HEK293 (cell line): ENCODE measurements around the gene ESRRG.

Experiments
- CTCF ChIA-PET: fragments of 350-600 bp; formaldehyde crosslinking; extraction: SDS; loops from one replicate; lab custom pipeline; 2021; ENCODE audit warnings: antibody characterized with exemption; lab: Yijun Ruan, JAX
- POLR2A ChIA-PET: fragments of 300-600 bp; formaldehyde crosslinking; extraction: SDS; loops from one replicate; lab custom pipeline; 2020; ENCODE audit warnings: antibody characterized with exemption, inconsistent platforms; lab: Yijun Ruan, JAX
- H3K27ac ChIP-seq: fragments of 200-500 bp; sonication (Bioruptor generic); 2 replicates; pipeline ENCODE4 v1.5.1; 2014; ENCODE audit warnings: low read depth, low read length, control low read depth, inconsistent platforms; ENCODE audit errors: extremely low read depth
- H3K36me3 ChIP-seq, 2 experiments: fragments of 200-500 bp in 1 of 2; sonication (Bioruptor generic) in 1 of 2; 1 replicate in 1 of 2; 2 replicates in 1 of 2; pipeline ENCODE4 v1.5.1; 2014 to 2017; ENCODE audit warnings: inconsistent platforms in 2 of 2, low read length in 2 of 2; ENCODE audit not compliant: control insufficient read depth in 2 of 2, insufficient read depth in 1 of 2
- H3K4me1 ChIP-seq: fragments of 200-500 bp; sonication (Bioruptor generic); 2 replicates; pipeline ENCODE4 v1.5.1; 2014; ENCODE audit warnings: mild to moderate bottlenecking, low read length, inconsistent platforms; ENCODE audit not compliant: control insufficient read depth, insufficient read depth
- H3K4me3 ChIP-seq: 2 replicates; pipeline ENCODE4 v1.5.1; 2011; ENCODE audit warnings: low read depth, mild to moderate bottlenecking, control low read depth, low read length, moderate library complexity
- H3K9me3 ChIP-seq: fragments of 200-500 bp; sonication (Bioruptor generic); 2 replicates; pipeline ENCODE4 v1.5.1; 2014; ENCODE audit warnings: low read depth, low read length, inconsistent platforms; ENCODE audit not compliant: control insufficient read depth, insufficient read depth
- BCL11A ChIP-seq: fragments of 450-650 bp; formaldehyde crosslinking; IDR thresholded peaks from 2 replicates; pipeline ENCODE4 v1.5.1; 2016; ENCODE audit warnings: low read depth, missing biosample characterization, missing genetic modification characterization
- EGR2 ChIP-seq: fragments of 450-650 bp; formaldehyde crosslinking; IDR thresholded peaks from 2 replicates; pipeline ENCODE4 v1.5.1; 2016; ENCODE audit warnings: low read depth, missing biosample characterization, missing genetic modification characterization
- ELK4 ChIP-seq: IDR thresholded peaks from 2 replicates; pipeline ENCODE4 v1.6.1; 2011; ENCODE audit warnings: mild to moderate bottlenecking, low read depth, low read length, borderline replicate concordance
- GLIS2 ChIP-seq: fragments of 450-650 bp; formaldehyde crosslinking; IDR thresholded peaks from 2 replicates; pipeline ENCODE4 v1.5.1; 2016; ENCODE audit warnings: missing biosample characterization, missing genetic modification characterization
- KLF7 ChIP-seq: fragments of 450-650 bp; formaldehyde crosslinking; IDR thresholded peaks from 2 replicates; pipeline ENCODE4 v1.5.1; 2016; ENCODE audit warnings: missing biosample characterization, missing genetic modification characterization, borderline replicate concordance
- KLF8 ChIP-seq: fragments of 450-650 bp; formaldehyde crosslinking; IDR thresholded peaks from 2 replicates; pipeline ENCODE4 v1.5.1; 2016; ENCODE audit warnings: missing biosample characterization, missing genetic modification characterization
- MZF1 ChIP-seq: fragments of 450-650 bp; formaldehyde crosslinking; IDR thresholded peaks from 2 replicates; pipeline ENCODE4 v1.5.1; 2017; ENCODE audit warnings: missing biosample characterization, missing genetic modification characterization, borderline replicate concordance
- SCRT1 ChIP-seq: fragments of 450-650 bp; formaldehyde crosslinking; IDR thresholded peaks from 2 replicates; pipeline ENCODE4 v1.5.1; 2016; ENCODE audit warnings: missing biosample characterization, missing genetic modification characterization, borderline replicate concordance
- SP2 ChIP-seq: fragments of 450-650 bp; formaldehyde crosslinking; IDR thresholded peaks from 2 replicates; pipeline ENCODE4 v1.5.1; 2016; ENCODE audit warnings: missing biosample characterization, missing genetic modification characterization
- ZBTB1 ChIP-seq: fragments of 450-650 bp; formaldehyde crosslinking; IDR thresholded peaks from 2 replicates; pipeline ENCODE4 v1.5.1; 2016; ENCODE audit warnings: missing biosample characterization, missing genetic modification characterization
- ZBTB6 ChIP-seq: fragments of 450-650 bp; formaldehyde crosslinking; IDR thresholded peaks from 2 replicates; pipeline ENCODE4 v1.5.1; 2017; ENCODE audit warnings: missing biosample characterization, missing genetic modification characterization
- ZFP41 ChIP-seq: fragments of 450-650 bp; formaldehyde crosslinking; IDR thresholded peaks from 2 replicates; pipeline ENCODE4 v1.5.1; 2016; ENCODE audit warnings: missing biosample characterization, missing genetic modification characterization, borderline replicate concordance
- ZNF133 ChIP-seq: fragments of 450-650 bp; formaldehyde crosslinking; IDR thresholded peaks from 2 replicates; pipeline ENCODE4 v1.5.1; 2016; ENCODE audit warnings: missing biosample characterization, missing genetic modification characterization
- ZNF138 ChIP-seq: fragments of 450-650 bp; formaldehyde crosslinking; IDR thresholded peaks from 2 replicates; pipeline ENCODE4 v1.5.1; 2016; ENCODE audit warnings: missing biosample characterization, missing genetic modification characterization, borderline replicate concordance
- ZNF157 ChIP-seq: fragments of 450-650 bp; formaldehyde crosslinking; IDR thresholded peaks from 2 replicates; pipeline ENCODE4 v1.5.1; 2016; ENCODE audit warnings: missing biosample characterization, missing genetic modification characterization
- ZNF174 ChIP-seq: fragments of 450-650 bp; formaldehyde crosslinking; IDR thresholded peaks from 2 replicates; pipeline ENCODE4 v1.5.0; 2017; ENCODE audit warnings: missing biosample characterization, mild to moderate bottlenecking, missing genetic modification characterization
- ZNF2 ChIP-seq: fragments of 450-650 bp; formaldehyde crosslinking; IDR thresholded peaks from 2 replicates; pipeline ENCODE4 v1.5.1; 2016; ENCODE audit warnings: missing biosample characterization, missing genetic modification characterization
- ZNF324 ChIP-seq: fragments of 450-650 bp; formaldehyde crosslinking; IDR thresholded peaks from 2 replicates; pipeline ENCODE4 v1.5.1; 2016; ENCODE audit warnings: missing biosample characterization, missing genetic modification characterization
- ZNF335 ChIP-seq: fragments of 450-650 bp; formaldehyde crosslinking; conservative IDR thresholded peaks from 2 replicates; pipeline ENCODE4 v1.5.1; 2016; ENCODE audit warnings: missing biosample characterization, missing genetic modification characterization
- ZNF423 ChIP-seq: fragments of 450-650 bp; formaldehyde crosslinking; IDR thresholded peaks from 2 replicates; pipeline ENCODE4 v1.5.1; 2016; ENCODE audit warnings: missing biosample characterization, missing genetic modification characterization
- ZNF449 ChIP-seq: fragments of 450-650 bp; formaldehyde crosslinking; IDR thresholded peaks from 2 replicates; pipeline ENCODE4 v1.5.1; 2017; ENCODE audit warnings: missing biosample characterization, mild to moderate bottlenecking, missing genetic modification characterization, moderate library complexity
- ZNF510 ChIP-seq: fragments of 450-650 bp; formaldehyde crosslinking; IDR thresholded peaks from 2 replicates; pipeline ENCODE4 v1.5.1; 2018; ENCODE audit warnings: mild to moderate bottlenecking, missing genetic modification characterization, missing biosample characterization; ENCODE audit not compliant: insufficient replicate concordance
- ZNF529 ChIP-seq: fragments of 450-650 bp; formaldehyde crosslinking; IDR thresholded peaks from 2 replicates; pipeline ENCODE4 v1.5.1; 2017; ENCODE audit warnings: missing genetic modification characterization, missing biosample characterization; ENCODE audit not compliant: insufficient replicate concordance
- ZNF555 ChIP-seq: fragments of 450-650 bp; formaldehyde crosslinking; conservative IDR thresholded peaks from 2 replicates; pipeline ENCODE4 v1.5.1; 2017; ENCODE audit warnings: missing biosample characterization, mild to moderate bottlenecking, missing genetic modification characterization, inconsistent platforms
- ZNF600 ChIP-seq: fragments of 450-650 bp; formaldehyde crosslinking; IDR thresholded peaks from 2 replicates; pipeline ENCODE4 v1.5.1; 2016; ENCODE audit warnings: missing biosample characterization, missing genetic modification characterization
- ZNF645 ChIP-seq: fragments of 450-650 bp; formaldehyde crosslinking; IDR thresholded peaks from 2 replicates; pipeline ENCODE4; 2016; ENCODE audit warnings: missing biosample characterization, missing genetic modification characterization
- ZNF660 ChIP-seq: fragments of 450-650 bp; IDR thresholded peaks from 2 replicates; pipeline ENCODE4 v1.5.1; 2018; ENCODE audit warnings: missing biosample characterization, mild to moderate bottlenecking, missing genetic modification characterization
- ZNF707 ChIP-seq: fragments of 450-650 bp; formaldehyde crosslinking; IDR thresholded peaks from 2 replicates; pipeline ENCODE4 v1.5.1; 2016; ENCODE audit warnings: missing biosample characterization, missing genetic modification characterization
- ZNF76 ChIP-seq: fragments of 450-650 bp; formaldehyde crosslinking; IDR thresholded peaks from 2 replicates; pipeline ENCODE4; 2016; ENCODE audit warnings: low read depth, missing biosample characterization, missing genetic modification characterization, borderline replicate concordance

The ESRRG gene

GRCh38 chr1:216632980-216633379, 90.2 kb downstream of the ESRRG start (continued):
- no peak for TF ChIP-seq ZNF707 (tag by site-specific recombination)

GRCh38 chr1:216630532-216630931, 92.7 kb downstream of the ESRRG start:
- H3K4me1 ChIP-seq = no peaks in the 10 kb centered on the region
- POLR2A ChIA-PET = no interaction called here
- no peak for TF ChIP-seq SCRT1 (tag by site-specific recombination)
- no peak for TF ChIP-seq ZFP41 (tag by site-specific recombination)
- no peak for TF ChIP-seq KLF7 (tag by site-specific recombination)
- TF ChIP-seq ZNF645 (tag by site-specific recombination) = no peak
- TF ChIP-seq SP2 = no peak
- no peak for TF ChIP-seq ZNF174
- TF ChIP-seq ZNF600 (tag by site-specific recombination) = no peak
- TF ChIP-seq MZF1 (tag by site-specific recombination) = no peak
- TF ChIP-seq BCL11A = no peak
- no peak for TF ChIP-seq GLIS2 (tag by site-specific recombination)
- TF ChIP-seq ZNF423 = no peak
- TF ChIP-seq, all 188 proteins: peak for 0
- no peaks in the 10 kb centered on the region for H3K9me3 ChIP-seq
- no peak overlapping the region for H3K4me3 ChIP-seq
- no peak overlapping the region for H3K27ac ChIP-seq
- CTCF ChIA-PET = no interaction called here
- no peaks in the 10 kb centered on the region for H3K36me3 ChIP-seq

GRCh38 chr1:216627252-216627651, 96.0 kb downstream of the ESRRG start:
- ChIA-PET CTCF (interaction anchor here (0.6 to 1.0 kb wide), 3 partner anchors 25 to 317 kb away, joined by 3 to 4 read pairs (median 3); no protein-coding TSS in a partner anchor), POLR2A (no interaction called here)

More at GRCh38 chr1:216627252-216627651, 96.0 kb downstream of the ESRRG start:
- H3K4me3 ChIP-seq = no peak overlapping the region
- no peak overlapping the region for H3K27ac ChIP-seq
- H3K4me1 ChIP-seq = no peaks in the 10 kb centered on the region
- H3K9me3 ChIP-seq = no peaks in the 10 kb centered on the region
- no peaks in the 10 kb centered on the region for H3K36me3 ChIP-seq
- no peak for TF ChIP-seq ZNF133
- TF ChIP-seq ZNF529 (tag by site-specific recombination) = no peak
- TF ChIP-seq EGR2 = no peak
- no peak for TF ChIP-seq ZNF2 (tag by site-specific recombination)
- TF ChIP-seq ZNF157 (tag by site-specific recombination) = no peak
- TF ChIP-seq ELK4 = no peak
- TF ChIP-seq BCL11A = no peak
- no peak for TF ChIP-seq ZNF660 (tag by site-specific recombination)
- TF ChIP-seq ZNF555 = no peak
- TF ChIP-seq KLF8 (tag by site-specific recombination) = no peak
- TF ChIP-seq ZNF138 = no peak
- no peak for TF ChIP-seq ZNF76 (tag by site-specific recombination)
- TF ChIP-seq SCRT1 (tag by site-specific recombination) = no peak
- no peak for TF ChIP-seq ZNF449
- no peak for TF ChIP-seq ZBTB6 (tag by site-specific recombination)
- no peak for TF ChIP-seq ZNF324 (tag by site-specific recombination)
- no peak for TF ChIP-seq ZBTB1
- no peak for TF ChIP-seq ZNF335 (tag by site-specific recombination)
- no peak for TF ChIP-seq ZNF510
